NCI-H526 (cell line): ENCODE data around the gene ESPNL.
"Not testable (repeated sequence)": the region's sequence is repeated elsewhere in the genome, so short reads cannot be mapped to it uniquely, and the experiment has no call there.

ENCODE experiments used
- DNase-seq, 2 experiments: peaks; one replicate each; lab custom pipeline; 2025; lab: John Stamatoyannopoulos, UW

Gene ESPNL

GRCh38 chr2:238114331-238114841, 14.2 kb downstream of the ESPNL start:
- DNase-seq, result no peak

- DNase-seq, result no peak
Observed at GRCh38 chr2:238114851-238115660, 14.9 kb downstream of the ESPNL start.

GRCh38 chr2:238115709-238116108, 15.6 kb downstream of the ESPNL start:
- not testable (repeated sequence) for DNase-seq

- no peak for DNase-seq
Observed at GRCh38 chr2:238116298-238117198, 16.4 kb downstream of the ESPNL start.

- DNase-seq, result no peak
Observed at GRCh38 chr2:238117199-238118154, 17.3 kb downstream of the ESPNL start.

GRCh38 chr2:238119756-238120462, 19.8 kb downstream of the ESPNL start:
- DNase-seq, result no peak

GRCh38 chr2:238120463-238121298, 20.5 kb downstream of the ESPNL start:
- peak; percentile 28 to 61 for DNase-seq

GRCh38 chr2:238121511-238122286, 21.6 kb downstream of the ESPNL start:
- DNase-seq, result no peak

- no peak for DNase-seq
Observed at GRCh38 chr2:238122287-238123217, 22.4 kb downstream of the ESPNL start.

- DNase-seq, result no peak
Observed at GRCh38 chr2:238123218-238123971, 23.3 kb downstream of the ESPNL start.

- DNase-seq, result no peak
Observed at GRCh38 chr2:238123991-238124470, 23.9 kb downstream of the ESPNL start.

GRCh38 chr2:238124488-238125126, 24.5 kb downstream of the ESPNL start:
- no peak for DNase-seq

- no peak for DNase-seq
Observed at GRCh38 chr2:238125127-238125885, 25.2 kb downstream of the ESPNL start.

- no peak for DNase-seq
Observed at GRCh38 chr2:238126338-238126737, 26.2 kb downstream of the ESPNL start.

- no peak for DNase-seq
Observed at GRCh38 chr2:238126775-238127164, 26.6 kb downstream of the ESPNL start.
